AG09319 (cell line): ENCODE results near the gene SCUBE1.

ENCODE experiments used
- DNase-seq: peaks from one replicate; pipeline ENCODE4 v3.0.0-alpha.2; 2010; ENCODE audit warnings: low read depth; ENCODE audit errors: extremely low read depth
- CTCF ChIP-seq: IDR thresholded peaks from 2 replicates; pipeline ENCODE4 v1.5.1; 2011; ENCODE audit warnings: low read depth, mild to moderate bottlenecking, inconsistent platforms, low read length, moderate library complexity

SCUBE1 gene

GRCh38 chr22:43230971-43231723, 112.0 kb downstream of the SCUBE1 start:
- TF ChIP-seq CTCF: peak; percentile 88
- DNase-seq: no peak

GRCh38 chr22:43230571-43230970, 112.6 kb downstream of the SCUBE1 start:
- no peak for TF ChIP-seq CTCF
- DNase-seq: no peak

GRCh38 chr22:43228863-43229262, 114.3 kb downstream of the SCUBE1 start:
- TF ChIP-seq CTCF: no peak
- no peak for DNase-seq

- TF ChIP-seq CTCF: peak; percentile 29
- DNase-seq: no peak
These were observed 114.8 kb downstream of the SCUBE1 start for GRCh38 chr22:43228330-43228729.

- no peak for TF ChIP-seq CTCF
- no peak for DNase-seq
These were observed 115.9 kb downstream of the SCUBE1 start for GRCh38 chr22:43227239-43227630.

- DNase-seq: no peak
- TF ChIP-seq CTCF: peak; percentile 11; the same call in 1 of the 2 replicates
These were observed 116.6 kb downstream of the SCUBE1 start for GRCh38 chr22:43226377-43227238.

GRCh38 chr22:43225609-43226008, 117.6 kb downstream of the SCUBE1 start:
- DNase-seq: no peak

More at GRCh38 chr22:43225609-43226008, 117.6 kb downstream of the SCUBE1 start:
- TF ChIP-seq CTCF: no peak
